SH-SY5Y (cell line): Measurements from ENCODE around the gene VWF.

Experiments used
- GATA2 ChIP-seq: IDR thresholded peaks from 2 replicates; pipeline ENCODE4 v1.6.1; 2011; ENCODE audit warnings: mild to moderate bottlenecking, low read depth, low read length
- GATA3 ChIP-seq: IDR thresholded peaks from 2 replicates; pipeline ENCODE4 v1.6.1; 2011; ENCODE audit warnings: low read depth, mild to moderate bottlenecking, low read length, moderate library complexity

DNA sequence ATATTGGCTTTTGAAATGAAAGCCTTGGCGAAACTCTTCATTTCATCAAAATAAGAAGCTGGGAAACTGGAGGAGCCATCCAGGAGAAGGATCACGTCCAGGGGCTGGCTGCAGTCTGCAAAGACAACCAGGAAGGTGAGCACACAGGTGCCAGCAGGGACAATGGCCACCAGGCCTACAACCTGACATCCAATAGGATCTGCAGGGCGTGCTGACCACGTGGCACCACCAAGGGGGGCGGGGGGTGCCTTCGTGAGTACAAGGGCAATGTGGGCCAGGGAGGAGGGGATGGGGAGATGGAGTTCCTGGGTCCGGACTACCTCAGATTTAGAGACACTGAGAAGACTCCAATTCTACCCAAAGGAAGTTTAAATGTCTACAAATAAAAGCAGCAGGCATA, 107.7 kb downstream of the VWF start:
- TF ChIP-seq GATA2 (no peak), GATA3 (no peak)
